K562 (cell line): ENCODE measurements around the gene GPATCH4. TPM values are rescaled to one million over a fixed set of nuclear protein-coding genes. Genes with fewer than 3 reads are reported as not detected.

Experiments
- CEBPG ChIP-seq, 3 experiments: fragments of 200-800 bp in 1 of 3; sonication (Bioruptor generic) in 1 of 3; sonication (generic) in 1 of 3; formaldehyde crosslinking in 1 of 3; IDR thresholded peaks in 2 of 3; conservative IDR thresholded peaks in 1 of 3; 2 replicates each; pipeline versions ENCODE4 v1.6.1 to v1.8.0; 2016 to 2022; ENCODE audit warnings: missing compliant biosample characterization in 2 of 3, missing genetic modification characterization in 2 of 3, mild to moderate bottlenecking in 1 of 3, missing genetic modification reagents in 1 of 3
- CHD1 ChIP-seq: fragments of 200-600 bp; sonication (generic); IDR thresholded peaks from one replicate; pipeline ENCODE4 v1.6.1; 2012; ENCODE audit warnings: mild to moderate bottlenecking, moderate library complexity, low read length, inconsistent platforms
- FOXA3 ChIP-seq, 2 experiments: fragments of 450-650 bp in 1 of 2; sonication (generic) in 1 of 2; formaldehyde crosslinking; IDR thresholded peaks in 1 of 2; conservative IDR thresholded peaks in 1 of 2; 2 replicates each; pipeline versions ENCODE4 v1.4.0 to v1.8.0; 2020 to 2022; ENCODE audit warnings: mild to moderate bottlenecking in 2 of 2, missing genetic modification reagents in 1 of 2
- HOXB6 ChIP-seq: fragments of 250-450 bp; sonication (Bioruptor Pico); IDR thresholded peaks from 2 replicates; pipeline ENCODE4 v1.5.1; 2022; ENCODE audit warnings: mild to moderate bottlenecking, borderline replicate concordance
- MCM2 ChIP-seq: fragments of 450-650 bp; IDR thresholded peaks from 2 replicates; pipeline ENCODE4 v1.6.1; 2017; ENCODE audit warnings: low read depth, mild to moderate bottlenecking
- MYC ChIP-seq, 2 experiments: fragments of 250-450 bp in 1 of 2; sonication (Bioruptor Pico) in 1 of 2; IDR thresholded peaks; 2 replicates each; pipeline versions ENCODE4 v1.5.1 to v1.6.1; 2012 to 2021; ENCODE audit warnings: low read depth in 2 of 2, borderline replicate concordance in 1 of 2, improper control_type of control experiment in 1 of 2, low read length in 1 of 2, mild to moderate bottlenecking in 1 of 2, moderate library complexity in 1 of 2
- NR3C1 ChIP-seq: sonication (generic); formaldehyde crosslinking; IDR thresholded peaks from 2 replicates; pipeline ENCODE4 v1.8.1; 2022; ENCODE audit warnings: missing genetic modification reagents
- U2AF2 ChIP-seq: fragments of 200-400 bp; formaldehyde crosslinking; optimal IDR thresholded peaks from 2 replicates; pipeline ENCODE3; 2017; ENCODE audit warnings: low read depth, mild to moderate bottlenecking, low read length
- ZKSCAN3 ChIP-seq: fragments of 250-450 bp; sonication (Bioruptor Pico); IDR thresholded peaks from 2 replicates; pipeline ENCODE4 v1.4.0; 2020
- polyA plus RNA-seq, 8 experiments: library from polyadenylated mRNA; depleted of rRNA in 4 of 8; stranded (reverse) in 5 of 8; unstranded in 3 of 8; fragments of >200 nt; fragmentation: Nextera tagmentation in 2 of 8; fragmentation: Illumina TruSeq in 1 of 8; extraction: Ambion mirVana in 2 of 8; extraction: Trizol in 1 of 8; gene quantifications; 2 replicates each; pipeline versions ENCODE4 v1.2.1 to v1.2.3, GENCODE V29; 2011 to 2014; ENCODE audit warnings: inconsistent platforms in 1 of 8, missing spikeins in 1 of 8
- total RNA-seq, 7 experiments: library from RNA; depleted of rRNA in 6 of 7; stranded (reverse); fragments of >200 nt in 6 of 7; fragmentation: Illumina TruSeq in 2 of 7; extraction: Trizol in 2 of 7; gene quantifications; 2 replicates each; pipeline versions ENCODE4 v1.2.1 to v1.2.3, GENCODE V29; 2011 to 2021; ENCODE audit warnings: low replicate concordance in 1 of 7
- TF ChIP-seq, protein P1 (sequence below), 3 experiments: fragments of 200-800 bp in 1 of 3; sonication (Bioruptor generic) in 1 of 3; sonication (generic) in 1 of 3; formaldehyde crosslinking in 1 of 3; IDR thresholded peaks; 2 replicates each; pipeline versions ENCODE4 v1.6.1 to v1.8.0; 2016 to 2022; ENCODE audit warnings: mild to moderate bottlenecking in 2 of 3, missing compliant biosample characterization in 2 of 3, missing genetic modification characterization in 2 of 3, missing genetic modification reagents in 1 of 3
- TF ChIP-seq, protein P2 (sequence below): fragments of 450-650 bp; IDR thresholded peaks from 2 replicates; pipeline ENCODE4 v1.6.1; 2017; ENCODE audit warnings: antibody characterized with exemption, mild to moderate bottlenecking
- TF ChIP-seq, protein P3 (sequence below), 3 experiments: IDR thresholded peaks in 2 of 3; conservative IDR thresholded peaks in 1 of 3; 2 replicates each; pipeline ENCODE4 v1.5.1; 2011 to 2012; ENCODE audit warnings: low read length in 3 of 3, mild to moderate bottlenecking in 3 of 3, control low read depth in 2 of 3, improper control_type of control experiment in 1 of 3, inconsistent platforms in 1 of 3, low read depth in 1 of 3, mixed read lengths in 1 of 3, moderate library complexity in 1 of 3; ENCODE audit not compliant: insufficient read depth in 2 of 3
- TF ChIP-seq, protein P4 (sequence below): fragments of 250-450 bp; sonication (Bioruptor Pico); IDR thresholded peaks from 2 replicates; pipeline ENCODE4 v1.8.0; 2022; ENCODE audit warnings: moderate library complexity, mild to moderate bottlenecking, inconsistent platforms
- TF ChIP-seq, protein P5 (sequence below), 2 experiments: IDR thresholded peaks; 2 replicates each; pipeline ENCODE4 v1.6.1; 2012; ENCODE audit warnings: improper control_type of control experiment in 2 of 2, low read depth in 2 of 2, low read length in 2 of 2, borderline replicate concordance in 1 of 2

Gene GPATCH4
- total and polyA plus RNA-seq, 9 of the 15 experiments (the other 6 are each of a cell fraction or from before 2014, with no cell fraction given), result 43.7 to 105 (median 76.5) TPM

DNA sequence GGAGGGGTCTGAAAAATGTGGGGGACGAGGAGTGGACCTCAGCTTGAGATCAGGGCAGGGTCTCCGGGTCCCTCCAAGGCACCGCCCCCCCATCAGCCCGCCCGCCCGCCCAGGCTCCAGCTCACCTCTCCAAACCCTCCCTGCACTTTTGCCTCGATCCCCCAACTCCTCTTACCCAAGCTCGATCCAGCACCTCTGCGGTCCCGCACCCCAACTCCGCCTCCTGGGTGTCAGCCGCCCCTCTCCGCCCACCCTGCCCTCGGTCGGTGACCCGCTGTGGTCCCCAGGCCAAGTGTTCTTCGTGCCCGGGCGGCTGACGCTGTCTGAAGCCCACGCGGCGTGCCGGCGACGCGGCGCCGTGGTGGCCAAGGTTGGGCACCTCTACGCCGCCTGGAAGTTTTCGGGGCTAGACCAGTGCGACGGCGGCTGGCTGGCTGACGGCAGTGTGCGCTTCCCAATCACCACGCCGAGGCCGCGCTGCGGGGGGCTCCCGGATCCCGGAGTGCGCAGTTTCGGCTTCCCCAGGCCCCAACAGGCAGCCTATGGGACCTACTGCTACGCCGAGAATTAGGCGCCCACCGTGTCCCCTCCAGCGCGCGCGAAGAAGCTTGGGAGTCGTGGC is 23.6 kb upstream of the GPATCH4 start (continued):
- TF ChIP-seq, protein P1, sequence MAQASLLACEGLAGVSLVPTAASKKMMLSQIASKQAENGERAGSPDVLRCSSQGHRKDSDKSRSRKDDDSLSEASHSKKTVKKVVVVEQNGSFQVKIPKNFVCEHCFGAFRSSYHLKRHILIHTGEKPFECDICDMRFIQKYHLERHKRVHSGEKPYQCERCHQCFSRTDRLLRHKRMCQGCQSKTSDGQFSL (CRISPR knock-in tag; IDR thresholded peaks at IDR 0.05), result no peak
- TF ChIP-seq, protein P1 (tag; IDR thresholded peaks at IDR 0.05), result no peak
- TF ChIP-seq, protein P2, sequence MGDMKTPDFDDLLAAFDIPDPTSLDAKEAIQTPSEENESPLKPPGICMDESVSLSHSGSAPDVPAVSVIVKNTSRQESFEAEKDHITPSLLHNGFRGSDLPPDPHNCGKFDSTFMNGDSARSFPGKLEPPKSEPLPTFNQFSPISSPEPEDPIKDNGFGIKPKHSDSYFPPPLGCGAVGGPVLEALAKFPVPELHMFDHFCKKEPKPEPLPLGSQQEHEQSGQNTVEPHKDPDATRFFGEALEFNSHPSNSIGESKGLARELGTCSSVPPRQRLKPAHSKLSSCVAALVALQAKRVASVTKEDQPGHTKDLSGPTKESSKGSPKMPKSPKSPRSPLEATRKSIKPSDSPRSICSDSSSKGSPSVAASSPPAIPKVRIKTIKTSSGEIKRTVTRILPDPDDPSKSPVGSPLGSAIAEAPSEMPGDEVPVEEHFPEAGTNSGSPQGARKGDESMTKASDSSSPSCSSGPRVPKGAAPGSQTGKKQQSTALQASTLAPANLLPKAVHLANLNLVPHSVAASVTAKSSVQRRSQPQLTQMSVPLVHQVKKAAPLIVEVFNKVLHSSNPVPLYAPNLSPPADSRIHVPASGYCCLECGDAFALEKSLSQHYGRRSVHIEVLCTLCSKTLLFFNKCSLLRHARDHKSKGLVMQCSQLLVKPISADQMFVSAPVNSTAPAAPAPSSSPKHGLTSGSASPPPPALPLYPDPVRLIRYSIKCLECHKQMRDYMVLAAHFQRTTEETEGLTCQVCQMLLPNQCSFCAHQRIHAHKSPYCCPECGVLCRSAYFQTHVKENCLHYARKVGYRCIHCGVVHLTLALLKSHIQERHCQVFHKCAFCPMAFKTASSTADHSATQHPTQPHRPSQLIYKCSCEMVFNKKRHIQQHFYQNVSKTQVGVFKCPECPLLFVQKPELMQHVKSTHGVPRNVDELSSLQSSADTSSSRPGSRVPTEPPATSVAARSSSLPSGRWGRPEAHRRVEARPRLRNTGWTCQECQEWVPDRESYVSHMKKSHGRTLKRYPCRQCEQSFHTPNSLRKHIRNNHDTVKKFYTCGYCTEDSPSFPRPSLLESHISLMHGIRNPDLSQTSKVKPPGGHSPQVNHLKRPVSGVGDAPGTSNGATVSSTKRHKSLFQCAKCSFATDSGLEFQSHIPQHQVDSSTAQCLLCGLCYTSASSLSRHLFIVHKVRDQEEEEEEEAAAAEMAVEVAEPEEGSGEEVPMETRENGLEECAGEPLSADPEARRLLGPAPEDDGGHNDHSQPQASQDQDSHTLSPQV, result 0 out of 2 replicates have a peak, but pooled peaks have one; percentile 17
- TF ChIP-seq FOXA3 (CRISPR knock-in tag; conservative IDR thresholded peaks at IDR 0.05 in 1 of 2, IDR thresholded peaks at IDR 0.05 in 1 of 2) (peak in 1 of 2 experiments; percentile 10; a peak in 1 of 4 replicates), HOXB6 (CRISPR knock-in tag) (no peak), U2AF2 (no peak), CHD1 (no peak), MCM2 (no peak), MYC (IDR thresholded peaks at IDR 0.05; ENCODE audit: low read depth, low read length) (no peak), MYC (CRISPR knock-in tag; IDR thresholded peaks at IDR 0.05; ENCODE audit: borderline replicate concordance, low read depth) (0 out of 2 replicates have a peak, but pooled peaks have one; percentile 27), CEBPG (CRISPR knock-in tag; IDR thresholded peaks at IDR 0.05) (no peak), CEBPG (tag; conservative IDR thresholded peaks at IDR 0.05 in 1 of 2, IDR thresholded peaks at IDR 0.05 in 1 of 2) (no peak), ZKSCAN3 (CRISPR knock-in tag) (peak; percentile 74), NR3C1 (peak; percentile 31; the same call in 1 of the 2 replicates)
- TF ChIP-seq, protein P3, sequence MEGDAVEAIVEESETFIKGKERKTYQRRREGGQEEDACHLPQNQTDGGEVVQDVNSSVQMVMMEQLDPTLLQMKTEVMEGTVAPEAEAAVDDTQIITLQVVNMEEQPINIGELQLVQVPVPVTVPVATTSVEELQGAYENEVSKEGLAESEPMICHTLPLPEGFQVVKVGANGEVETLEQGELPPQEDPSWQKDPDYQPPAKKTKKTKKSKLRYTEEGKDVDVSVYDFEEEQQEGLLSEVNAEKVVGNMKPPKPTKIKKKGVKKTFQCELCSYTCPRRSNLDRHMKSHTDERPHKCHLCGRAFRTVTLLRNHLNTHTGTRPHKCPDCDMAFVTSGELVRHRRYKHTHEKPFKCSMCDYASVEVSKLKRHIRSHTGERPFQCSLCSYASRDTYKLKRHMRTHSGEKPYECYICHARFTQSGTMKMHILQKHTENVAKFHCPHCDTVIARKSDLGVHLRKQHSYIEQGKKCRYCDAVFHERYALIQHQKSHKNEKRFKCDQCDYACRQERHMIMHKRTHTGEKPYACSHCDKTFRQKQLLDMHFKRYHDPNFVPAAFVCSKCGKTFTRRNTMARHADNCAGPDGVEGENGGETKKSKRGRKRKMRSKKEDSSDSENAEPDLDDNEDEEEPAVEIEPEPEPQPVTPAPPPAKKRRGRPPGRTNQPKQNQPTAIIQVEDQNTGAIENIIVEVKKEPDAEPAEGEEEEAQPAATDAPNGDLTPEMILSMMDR (IDR thresholded peaks at IDR 0.05 in 2 of 3, conservative IDR thresholded peaks at IDR 0.05 in 1 of 3; ENCODE audit: insufficient read depth in 2 of 3, low read depth in 1 of 3, low read length in 3 of 3), result no peak
- TF ChIP-seq, protein P4, sequence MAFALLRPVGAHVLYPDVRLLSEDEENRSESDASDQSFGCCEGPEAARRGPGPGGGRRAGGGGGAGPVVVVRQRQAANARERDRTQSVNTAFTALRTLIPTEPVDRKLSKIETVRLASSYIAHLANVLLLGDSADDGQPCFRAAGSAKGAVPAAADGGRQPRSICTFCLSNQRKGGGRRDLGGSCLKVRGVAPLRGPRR (CRISPR knock-in tag), result no peak
- TF ChIP-seq, protein P5, sequence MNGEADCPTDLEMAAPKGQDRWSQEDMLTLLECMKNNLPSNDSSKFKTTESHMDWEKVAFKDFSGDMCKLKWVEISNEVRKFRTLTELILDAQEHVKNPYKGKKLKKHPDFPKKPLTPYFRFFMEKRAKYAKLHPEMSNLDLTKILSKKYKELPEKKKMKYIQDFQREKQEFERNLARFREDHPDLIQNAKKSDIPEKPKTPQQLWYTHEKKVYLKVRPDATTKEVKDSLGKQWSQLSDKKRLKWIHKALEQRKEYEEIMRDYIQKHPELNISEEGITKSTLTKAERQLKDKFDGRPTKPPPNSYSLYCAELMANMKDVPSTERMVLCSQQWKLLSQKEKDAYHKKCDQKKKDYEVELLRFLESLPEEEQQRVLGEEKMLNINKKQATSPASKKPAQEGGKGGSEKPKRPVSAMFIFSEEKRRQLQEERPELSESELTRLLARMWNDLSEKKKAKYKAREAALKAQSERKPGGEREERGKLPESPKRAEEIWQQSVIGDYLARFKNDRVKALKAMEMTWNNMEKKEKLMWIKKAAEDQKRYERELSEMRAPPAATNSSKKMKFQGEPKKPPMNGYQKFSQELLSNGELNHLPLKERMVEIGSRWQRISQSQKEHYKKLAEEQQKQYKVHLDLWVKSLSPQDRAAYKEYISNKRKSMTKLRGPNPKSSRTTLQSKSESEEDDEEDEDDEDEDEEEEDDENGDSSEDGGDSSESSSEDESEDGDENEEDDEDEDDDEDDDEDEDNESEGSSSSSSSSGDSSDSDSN (IDR thresholded peaks at IDR 0.05; ENCODE audit: borderline replicate concordance in 1 of 2, low read depth in 2 of 2, low read length in 2 of 2), result no peak
